Right renal cortex interstitium (tissue), 3 donors: ENCODE results near the gene FOXE1. TPM values are rescaled to one million over a fixed set of nuclear protein-coding genes. Genes with fewer than 3 reads are reported as not detected.

ENCODE experiments used
- DNase-seq, 3 donors: peaks; one replicate each; pipeline ENCODE4 v3.0.0-alpha.2; 2013; ENCODE audit warnings: low read depth in 3 of 3, low spot score in 2 of 3
- polyA plus RNA-seq, 3 donors: library from polyadenylated mRNA; unstranded; fragments of 120-200 nt; gene quantifications; one replicate each; pipeline ENCODE4 v1.2.1, GENCODE V29; 2013; ENCODE audit not compliant: insufficient read length in 3 of 3

Gene FOXE1
- polyA plus RNA-seq, result under 1 TPM in 1 of 3 donors, not detected in 2; 0.04 TPM

GRCh38 chr9:97853056-97853843, at the start of gene FOXE1:
FOXE1 (plus strand) TSS chr9:97853226; CDS start chr9:97853915, 689 bp downstream.
- no peak for DNase-seq

- no peak for DNase-seq
Observed at GRCh38 chr9:97804059-97804365, 49.0 kb upstream of the FOXE1 start.

- DNase-seq, result no peak
Observed at GRCh38 chr9:97806721-97807120, 46.3 kb upstream of the FOXE1 start.

GRCh38 chr9:97807681-97808080, 45.3 kb upstream of the FOXE1 start:
- DNase-seq, result no peak

- DNase-seq, result no peak
Observed at GRCh38 chr9:97808415-97808814, 44.6 kb upstream of the FOXE1 start.

- DNase-seq, result no peak
Observed at GRCh38 chr9:97808972-97809371, 44.1 kb upstream of the FOXE1 start.

- no peak for DNase-seq
Observed at GRCh38 chr9:97809666-97810344, 43.2 kb upstream of the FOXE1 start.

- DNase-seq, result no peak
Observed at GRCh38 chr9:97811533-97812246, 41.3 kb upstream of the FOXE1 start.

- no peak for DNase-seq
Observed at GRCh38 chr9:97812247-97812543, 40.8 kb upstream of the FOXE1 start.

- no peak for DNase-seq
Observed at GRCh38 chr9:97813072-97813471, 40.0 kb upstream of the FOXE1 start.

GRCh38 chr9:97819735-97820134, 33.3 kb upstream of the FOXE1 start:
- DNase-seq, result no peak

GRCh38 chr9:97820373-97820772, 32.7 kb upstream of the FOXE1 start:
- no peak for DNase-seq

- DNase-seq, result no peak
Observed at GRCh38 chr9:97830884-97831829, 21.9 kb upstream of the FOXE1 start.

GRCh38 chr9:97831843-97832636, 21.0 kb upstream of the FOXE1 start:
- no peak for DNase-seq

- DNase-seq, result no peak
Observed at GRCh38 chr9:97840521-97840920, 12.5 kb upstream of the FOXE1 start.

- DNase-seq, result no peak
Observed at GRCh38 chr9:97842960-97843359, 10.1 kb upstream of the FOXE1 start.

- no peak for DNase-seq
Observed at GRCh38 chr9:97845130-97845529, 7.9 kb upstream of the FOXE1 start.

GRCh38 chr9:97845763-97846162, 7.3 kb upstream of the FOXE1 start:
- no peak for DNase-seq

- DNase-seq, result no peak
Observed at GRCh38 chr9:97846347-97846746, 6.7 kb upstream of the FOXE1 start.
